Activated CD8-positive, alpha-beta memory T cell treated with anti-CD3 and anti-CD28 coated beads for 4 hours (primary cell): ENCODE measurements around the gene PHLDA3.
A peak's percentile ranks its signal among the peaks of the same experiment; 100 is the strongest.

Experiments used
- DNase-seq, 2 donors: peaks; one replicate each; pipeline ENCODE4 v3.0.0-alpha.2; 2020; ENCODE audit warnings: low read depth in 2 of 2

The PHLDA3 gene

DNA sequence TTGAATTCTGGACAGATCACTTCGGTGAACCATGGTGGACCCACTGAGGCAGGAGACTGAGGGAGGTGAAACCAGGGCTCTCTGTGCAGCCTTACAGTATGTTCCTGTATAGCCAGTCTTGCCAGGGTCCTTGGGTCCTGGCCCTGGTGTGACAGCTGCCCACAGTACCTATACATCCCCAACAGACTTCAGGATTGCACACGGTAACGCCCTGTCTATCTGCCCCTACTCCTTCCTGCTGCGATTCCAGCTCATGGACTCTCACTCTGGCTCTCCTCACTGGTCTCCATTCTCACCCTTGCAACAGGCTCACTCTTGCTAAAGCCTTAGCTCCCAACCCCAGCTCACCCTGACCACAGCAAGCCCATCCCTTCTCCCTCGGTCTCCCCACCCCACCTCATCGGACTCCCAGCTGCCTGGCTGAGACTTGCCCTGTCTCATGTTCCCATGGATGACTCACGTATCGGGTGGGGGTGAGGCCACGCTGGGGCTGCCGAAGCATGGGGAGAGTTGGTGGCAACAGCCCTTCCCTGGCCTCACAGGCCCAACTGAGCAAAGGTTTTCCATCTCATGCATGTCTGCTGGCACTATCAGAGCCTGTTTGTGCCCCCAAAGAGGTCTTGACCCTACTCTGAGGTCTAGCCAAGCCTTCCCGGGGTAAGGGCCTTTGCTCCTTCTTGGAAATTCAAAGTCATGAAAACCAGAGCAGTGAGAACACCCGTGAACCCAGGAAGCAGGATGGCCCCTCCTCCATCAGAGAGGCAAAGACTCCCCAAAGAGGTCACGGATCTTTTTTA lies 7.1 kb downstream of the PHLDA3 start:
- no peak for DNase-seq

DNA sequence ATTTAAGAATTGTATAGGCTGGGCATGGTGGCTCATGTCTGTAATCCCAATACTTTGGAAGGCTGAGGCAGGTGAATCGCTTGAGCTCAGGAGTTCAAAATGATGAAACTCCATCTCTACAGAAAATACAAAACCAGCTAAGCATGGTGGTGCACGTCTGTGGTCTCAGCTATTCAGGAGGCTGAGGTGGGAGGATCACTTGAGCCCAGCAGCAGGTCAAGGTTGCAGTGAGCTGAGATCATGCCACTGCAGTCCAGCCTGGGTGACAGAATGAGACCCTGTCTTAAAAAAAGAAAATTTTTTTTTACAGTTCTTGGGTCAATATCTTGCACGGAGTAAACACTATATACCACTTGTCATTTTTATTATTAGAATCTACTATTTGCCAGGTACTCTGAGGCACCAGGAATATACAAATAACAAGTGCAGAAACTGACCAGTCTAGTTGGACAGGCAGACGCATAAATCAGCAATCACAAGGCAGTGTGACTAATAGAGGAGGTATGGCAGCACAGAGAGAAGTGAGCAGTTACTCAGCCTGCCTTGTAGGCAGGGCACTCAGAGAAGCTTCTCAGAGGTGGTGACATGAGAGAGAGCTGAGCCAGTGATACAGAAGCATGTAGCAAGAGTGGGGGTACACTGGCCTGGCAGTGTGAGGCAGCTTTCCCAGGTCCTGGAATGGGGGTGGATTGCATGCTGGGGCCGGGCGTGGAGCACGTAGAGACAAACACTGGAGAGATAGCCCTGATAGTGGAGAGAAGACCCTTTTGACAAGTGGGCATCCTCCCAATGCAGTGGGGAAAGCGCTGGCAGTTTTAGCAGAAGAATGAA lies 8.0 kb downstream of the PHLDA3 start:
- DNase-seq = no peak

DNA sequence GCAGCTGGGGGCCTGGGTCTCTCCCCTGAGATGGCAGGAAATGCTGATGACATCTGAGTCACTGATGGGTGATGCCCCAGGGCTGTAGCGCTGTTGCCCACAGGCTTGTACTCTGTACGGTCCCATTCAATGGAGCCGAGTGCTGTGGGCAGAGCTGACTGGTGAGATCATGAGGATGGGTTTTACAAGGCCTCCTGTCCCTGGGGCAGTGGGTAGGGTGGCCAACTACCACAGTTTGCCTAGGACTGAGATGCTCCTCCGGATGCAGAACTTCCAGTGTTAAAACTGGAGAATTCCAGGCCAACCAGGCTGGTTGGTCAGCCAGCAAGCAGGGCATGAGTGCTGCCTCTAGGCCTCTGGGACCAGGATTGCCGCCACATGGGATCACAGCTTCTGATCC lies 9.2 kb downstream of the PHLDA3 start:
- no peak for DNase-seq

DNA sequence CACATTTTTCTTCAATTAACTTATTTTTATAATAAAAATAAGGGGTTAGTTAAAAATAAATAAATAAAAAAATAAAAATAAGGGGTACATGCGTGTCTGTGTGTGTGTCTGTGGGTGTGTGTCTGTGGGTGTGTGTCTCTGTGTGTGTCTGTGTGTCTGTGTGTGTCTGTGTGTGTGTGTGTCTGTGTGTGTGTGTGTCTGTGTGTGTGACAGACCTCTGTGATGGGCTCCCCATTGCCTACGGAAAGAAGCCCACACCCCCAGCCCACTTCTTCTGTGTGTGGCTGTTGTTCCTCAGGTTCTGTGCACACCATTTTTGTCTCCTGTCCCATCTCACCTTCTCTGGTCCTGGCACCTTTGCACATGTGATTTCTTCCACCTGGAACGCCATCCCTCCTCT lies 9.9 kb downstream of the PHLDA3 start:
- DNase-seq = no peak

DNA sequence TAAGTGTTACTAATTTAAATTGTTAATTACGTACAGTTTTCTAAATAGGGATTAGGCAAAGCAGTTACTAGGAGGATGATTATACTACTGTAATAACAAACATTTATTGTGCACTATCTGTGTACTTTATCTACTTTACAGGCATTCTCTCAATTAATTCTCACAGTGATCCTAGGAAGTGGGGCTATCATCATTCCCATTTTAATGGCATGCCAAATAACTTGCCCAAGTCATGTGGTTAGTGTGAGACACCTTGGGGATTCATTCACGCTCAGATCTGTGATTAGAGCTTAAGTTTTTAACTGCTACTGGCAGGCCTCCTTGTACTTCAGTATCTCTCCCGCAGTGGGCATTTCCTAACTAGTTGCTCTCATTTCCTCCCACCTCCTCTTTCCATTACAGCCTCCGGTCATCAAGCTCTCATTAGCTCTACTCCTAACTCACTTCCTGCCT lies 11.5 kb downstream of the PHLDA3 start:
- DNase-seq = no peak

DNA sequence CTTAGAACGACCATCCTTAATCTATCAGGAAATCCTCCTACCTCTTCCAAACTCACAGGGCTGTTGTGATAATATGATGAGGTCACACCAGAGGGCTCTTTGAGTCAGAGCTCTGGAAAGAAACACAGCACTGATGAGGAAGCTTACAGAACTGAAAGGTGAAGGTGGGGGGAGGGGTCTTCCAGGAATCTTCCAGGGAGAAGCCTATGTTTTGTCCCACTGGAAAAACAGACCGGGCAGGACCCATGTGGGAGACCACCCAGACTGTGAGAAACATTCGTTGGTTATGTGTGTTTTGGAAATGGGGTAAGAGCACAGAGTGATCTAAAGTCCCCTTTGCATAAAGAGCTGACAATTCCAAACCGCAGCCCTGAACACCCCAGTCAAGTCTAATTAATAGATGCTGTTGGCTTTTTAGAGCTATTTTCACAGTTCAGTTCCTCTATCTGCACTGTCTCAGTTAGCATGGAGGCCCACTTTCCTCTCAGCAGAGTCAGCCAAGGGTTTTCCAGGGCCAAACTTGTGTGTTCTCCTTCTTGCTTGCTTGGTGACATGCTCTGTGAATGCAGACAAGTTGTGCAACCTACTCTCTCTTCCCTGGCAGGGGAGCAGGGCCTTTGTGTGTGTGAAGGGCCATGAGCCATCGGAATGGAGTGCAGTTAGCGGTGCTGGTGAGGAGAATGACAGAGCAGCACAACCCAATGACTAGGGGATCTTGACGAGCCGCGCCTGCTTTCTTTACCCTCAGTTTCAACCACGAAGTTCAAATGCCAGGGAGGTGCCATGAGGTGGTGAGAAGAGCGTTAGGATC lies 12.3 kb downstream of the PHLDA3 start:
- DNase-seq = no peak

DNA sequence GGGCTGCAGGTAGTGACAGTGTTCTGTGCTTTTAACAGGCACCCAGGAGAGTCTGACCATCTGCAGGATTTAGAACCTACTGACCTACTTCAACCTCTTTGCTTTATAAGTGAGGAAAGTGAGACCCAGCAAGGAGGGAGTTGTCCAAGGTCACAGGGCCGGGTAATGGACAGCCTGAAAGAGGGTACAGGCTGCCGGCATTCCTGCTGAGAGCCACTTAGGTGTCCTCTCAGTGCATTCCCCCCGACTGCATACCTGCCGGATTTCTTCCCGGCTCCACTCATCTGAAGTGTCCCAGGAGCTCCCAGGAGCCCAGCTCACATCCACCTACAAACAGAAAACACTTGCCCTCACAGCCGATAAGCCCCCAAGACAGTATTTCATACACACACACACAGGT lies 13.9 kb downstream of the PHLDA3 start:
- DNase-seq = no peak

DNA sequence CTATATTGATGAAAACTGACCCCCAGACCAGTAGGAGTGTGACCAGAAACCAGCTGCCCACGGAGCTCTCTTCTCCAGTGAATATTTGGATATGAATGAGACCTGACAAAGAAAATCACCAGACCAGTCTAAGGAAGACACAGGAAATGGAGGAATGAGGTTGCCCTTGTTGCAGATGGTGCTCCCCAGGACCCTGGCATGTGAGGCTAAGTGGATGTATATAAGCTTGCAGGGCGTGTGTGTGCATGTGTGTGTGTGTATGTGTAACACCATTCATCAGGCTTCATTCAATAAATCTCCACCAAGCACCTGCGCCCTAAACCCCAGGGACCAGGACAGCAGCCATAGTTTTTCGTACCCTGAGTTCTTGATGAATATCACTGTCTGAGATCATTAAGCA lies 14.4 kb downstream of the PHLDA3 start:
- no peak for DNase-seq

DNA sequence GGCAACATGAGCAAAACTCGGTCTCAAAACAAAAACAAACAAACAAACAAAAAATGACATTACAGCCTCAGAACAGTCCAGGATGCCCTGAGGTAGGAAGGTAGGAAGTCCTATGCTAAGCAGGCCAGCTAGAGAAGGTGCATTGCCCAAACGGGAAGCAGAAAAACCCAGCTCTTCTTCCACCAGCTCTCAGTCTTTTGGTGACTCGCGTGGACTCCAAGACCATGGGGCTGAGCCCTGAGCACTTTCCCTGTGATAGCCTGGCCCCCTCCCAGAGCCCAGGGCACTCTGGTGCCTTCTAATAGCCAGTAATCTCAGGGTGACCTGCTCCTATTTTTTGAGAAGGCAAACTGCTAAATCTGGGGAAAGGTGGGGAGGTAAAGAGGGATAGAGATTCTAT lies 16.1 kb downstream of the PHLDA3 start:
- DNase-seq = no peak

DNA sequence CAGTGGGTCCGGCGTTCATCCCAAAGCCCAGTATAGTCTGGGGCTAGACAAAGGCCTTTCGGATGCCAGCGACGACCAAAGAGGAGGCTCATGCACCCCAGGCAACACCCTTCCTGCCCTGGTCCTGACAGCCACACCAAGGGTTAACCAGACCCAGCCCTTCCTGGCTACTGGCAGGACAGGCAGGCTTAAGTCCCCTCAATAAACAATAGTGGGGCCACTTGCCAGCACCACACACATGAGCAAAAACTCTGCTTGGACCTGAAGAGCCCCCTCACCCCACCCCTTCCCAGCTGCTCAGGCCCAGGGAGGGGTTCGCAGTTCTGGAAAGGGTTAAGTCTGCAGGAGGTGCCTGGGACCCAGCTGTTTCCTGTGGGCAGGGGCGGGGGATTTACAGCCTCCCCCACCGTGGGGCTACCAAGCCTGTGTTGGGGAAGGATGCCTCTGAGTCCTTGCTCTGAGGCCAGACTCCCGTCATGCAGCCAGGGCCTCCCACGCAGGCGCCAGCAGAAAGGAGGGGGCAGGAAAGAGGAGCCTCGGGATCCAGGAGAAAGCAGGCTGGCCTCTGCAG lies 18.2 kb downstream of the PHLDA3 start:
- DNase-seq = no peak

DNA sequence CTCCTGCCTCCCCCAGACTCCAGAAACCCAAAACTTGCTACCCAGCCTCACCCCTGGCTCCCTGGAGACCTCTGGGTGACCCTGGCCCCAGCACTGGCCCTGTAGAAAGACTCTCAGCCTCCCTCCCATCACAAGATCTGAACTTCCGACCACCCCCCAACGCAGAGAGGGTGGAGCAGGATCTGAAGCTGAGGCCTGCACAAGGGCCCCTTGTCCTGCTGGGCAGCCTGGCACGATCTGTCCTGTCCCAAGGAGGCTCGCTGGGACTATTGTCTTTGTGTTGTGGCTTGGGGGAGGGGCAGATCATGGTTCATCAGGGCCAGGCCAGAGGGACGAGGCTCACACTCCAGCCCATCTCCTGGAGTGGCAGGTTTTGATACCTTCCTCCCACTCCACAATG lies 20.0 kb downstream of the PHLDA3 start:
- no peak for DNase-seq

DNA sequence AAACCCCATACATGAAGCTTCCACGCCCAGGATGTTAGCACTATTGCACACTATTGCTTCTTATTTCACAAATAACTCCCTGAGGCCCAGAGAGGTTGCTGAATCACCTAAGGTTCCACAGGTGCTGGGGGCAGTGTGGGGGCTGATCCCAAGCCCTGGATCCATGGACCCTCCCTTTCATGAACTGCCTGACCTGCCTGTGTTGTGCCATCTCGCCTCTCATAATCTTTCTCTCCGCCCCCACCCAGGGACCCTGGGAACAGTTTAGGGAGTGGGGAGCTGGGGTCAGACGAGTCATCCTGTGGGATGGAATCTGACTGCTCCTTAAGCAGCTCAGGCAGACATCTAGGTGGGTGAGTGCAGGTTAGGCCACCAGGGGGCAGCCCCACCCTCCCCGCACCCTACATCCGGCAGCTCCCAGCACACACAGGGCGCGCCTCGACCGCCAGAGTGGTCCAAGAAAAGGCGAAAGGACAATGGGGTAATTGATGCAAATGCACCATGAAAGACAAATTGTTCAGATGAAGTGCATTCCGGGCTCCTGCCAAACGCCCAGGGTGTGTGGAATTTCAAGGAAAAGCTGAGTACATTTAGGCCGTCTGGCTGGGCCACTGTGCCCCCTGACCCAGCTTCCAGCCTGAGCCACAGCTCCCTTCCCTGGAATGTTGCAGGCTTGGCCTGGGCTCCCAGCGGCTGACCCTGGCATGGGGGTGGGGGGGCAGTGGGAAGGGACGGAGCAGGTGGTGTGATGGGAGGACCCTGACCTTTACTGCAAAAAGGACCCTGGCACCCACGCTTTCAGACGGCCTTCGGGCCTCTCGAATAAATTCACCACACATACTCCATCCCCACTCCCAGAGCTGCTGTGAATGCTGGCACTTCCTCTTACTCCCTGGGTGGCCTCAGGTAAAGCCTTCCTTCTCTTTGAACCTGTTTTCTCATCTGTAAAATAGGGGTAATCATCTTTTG lies 20.8 kb downstream of the PHLDA3 start:
- peak; percentile 16 to 28 for DNase-seq

DNA sequence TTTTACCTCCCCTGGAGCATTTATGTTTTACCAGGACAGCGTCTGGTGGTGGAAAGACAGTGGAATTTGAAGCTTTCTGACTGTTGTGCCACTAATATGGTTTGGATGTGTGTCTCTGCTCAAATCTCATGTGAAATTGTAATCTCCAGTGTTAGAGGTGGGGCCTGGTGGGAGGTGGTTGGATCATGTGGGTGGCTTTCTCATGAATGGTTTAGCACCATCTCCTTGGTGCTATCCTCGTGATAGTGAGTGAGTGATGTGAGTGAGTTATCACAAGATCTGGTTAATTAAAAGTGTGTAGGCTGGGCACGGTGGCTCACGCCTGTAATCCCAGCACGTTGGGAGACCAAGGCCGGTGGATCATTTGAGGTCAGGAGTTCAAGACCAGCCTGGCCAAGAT lies 23.7 kb downstream of the PHLDA3 start:
- DNase-seq = no peak

DNA sequence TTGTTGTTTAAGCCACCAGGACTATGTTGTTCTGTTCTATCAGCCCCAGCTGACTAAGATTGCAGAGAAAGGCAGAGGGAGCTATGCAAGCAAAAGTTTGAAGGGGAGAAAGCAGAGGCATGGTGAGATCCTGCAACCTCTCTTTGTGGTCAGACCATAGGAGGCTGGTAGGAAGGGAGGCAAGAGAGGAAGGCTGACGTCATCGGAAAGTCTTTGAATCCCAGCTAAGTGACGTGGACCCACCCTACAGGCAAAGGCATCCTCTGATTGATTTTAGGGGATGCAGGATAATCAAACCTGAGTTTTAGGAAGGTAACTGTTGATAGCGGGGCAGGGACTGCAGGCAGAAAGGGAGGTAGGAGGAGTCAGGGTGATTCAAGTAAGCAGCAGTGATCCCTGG lies 24.2 kb downstream of the PHLDA3 start:
- no peak for DNase-seq

DNA sequence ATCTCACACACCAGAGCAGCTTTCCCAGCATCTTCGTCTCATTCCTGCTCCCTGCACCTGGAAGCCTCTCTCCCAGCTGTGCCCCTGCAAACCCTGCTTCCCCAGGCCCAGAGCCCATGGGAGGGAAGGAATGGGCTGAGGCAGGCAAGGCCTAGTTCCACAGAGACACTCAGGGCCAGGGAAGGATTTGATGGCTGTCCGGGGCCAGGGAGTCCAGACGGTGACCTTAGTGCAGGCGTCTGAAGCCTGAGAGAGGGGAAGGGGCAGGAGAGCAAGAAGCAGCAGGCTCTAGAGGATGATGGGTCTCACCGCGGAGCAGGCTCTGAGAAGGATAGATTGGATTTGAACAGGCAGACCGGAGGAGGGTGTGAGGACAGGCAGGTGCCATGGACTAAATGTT lies 25.2 kb downstream of the PHLDA3 start:
- no peak for DNase-seq

DNA sequence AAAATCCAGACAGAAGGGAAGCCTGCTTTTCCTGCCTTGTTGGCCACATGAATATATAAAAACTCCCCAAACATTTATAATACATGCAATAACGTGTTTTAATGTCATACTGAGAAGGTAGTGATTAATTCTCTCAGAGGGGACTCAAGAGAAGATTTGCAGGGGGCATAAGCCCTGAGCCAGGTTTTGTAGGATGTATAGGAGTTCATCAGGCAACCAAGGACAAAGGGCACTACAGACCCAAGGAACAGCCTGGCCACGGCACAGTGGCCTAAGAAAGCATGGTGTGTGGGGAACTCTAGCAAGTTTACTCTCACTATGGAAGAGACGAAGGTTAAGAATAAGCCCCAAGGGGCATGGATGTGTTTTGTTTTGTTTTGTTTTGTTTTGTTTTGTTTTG lies 32.0 kb downstream of the PHLDA3 start:
- DNase-seq = no peak

DNA sequence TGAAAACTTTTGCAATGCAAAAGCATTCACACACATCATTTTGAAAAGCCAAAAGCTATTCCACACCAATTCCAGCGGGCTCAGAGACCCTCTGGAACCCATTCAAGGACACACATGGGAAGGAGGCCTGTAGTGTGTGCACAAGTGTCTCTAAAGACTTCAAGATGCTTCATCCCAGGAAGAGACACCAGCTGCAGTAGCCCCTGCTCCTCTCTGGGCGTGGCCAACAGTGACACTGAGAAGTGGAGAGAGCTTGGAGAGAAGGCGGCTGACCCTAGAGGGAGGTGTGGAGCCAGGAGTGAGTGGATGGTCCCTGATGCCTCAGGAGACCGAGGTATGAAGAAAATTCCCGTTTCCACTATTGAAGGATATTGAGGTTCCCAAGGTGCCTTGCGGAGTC lies 32.6 kb downstream of the PHLDA3 start:
- no peak for DNase-seq

DNA sequence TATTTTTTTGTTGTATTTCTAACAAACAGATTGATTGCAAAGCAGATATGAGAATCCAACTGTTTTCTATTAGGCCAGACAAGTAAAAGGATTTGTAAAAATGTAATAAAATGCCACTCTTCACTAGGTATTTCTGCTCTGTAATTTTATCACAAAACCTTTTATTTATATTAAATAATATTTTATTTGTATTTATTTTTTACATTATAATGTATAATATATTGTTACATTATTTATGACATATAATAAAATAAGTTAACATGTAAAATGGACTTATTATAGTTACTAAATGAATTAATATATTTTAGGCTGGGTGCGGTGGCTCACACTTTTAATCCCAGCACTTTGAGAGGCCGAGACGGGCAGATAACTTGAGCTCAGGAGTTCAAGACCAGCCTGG lies 34.7 kb downstream of the PHLDA3 start:
- no peak for DNase-seq

DNA sequence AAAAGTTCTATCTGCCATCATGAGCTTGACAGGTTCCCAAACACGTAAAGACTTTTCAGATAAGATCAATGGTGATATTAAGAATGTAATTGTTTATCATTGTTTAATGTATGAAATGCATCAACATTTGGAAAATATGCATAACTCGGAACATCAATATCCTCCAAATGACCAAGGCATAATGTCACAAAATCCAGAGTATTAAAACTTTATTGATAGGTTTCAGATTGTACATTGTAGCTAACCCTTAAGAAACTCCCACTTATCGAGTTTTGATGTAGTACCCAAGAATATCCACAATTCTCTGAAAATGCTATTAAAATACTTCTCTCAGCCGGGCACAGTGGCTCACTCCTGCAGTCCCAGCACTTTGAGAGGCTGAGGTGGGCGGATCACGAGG lies 35.4 kb downstream of the PHLDA3 start:
- DNase-seq = no peak

DNA sequence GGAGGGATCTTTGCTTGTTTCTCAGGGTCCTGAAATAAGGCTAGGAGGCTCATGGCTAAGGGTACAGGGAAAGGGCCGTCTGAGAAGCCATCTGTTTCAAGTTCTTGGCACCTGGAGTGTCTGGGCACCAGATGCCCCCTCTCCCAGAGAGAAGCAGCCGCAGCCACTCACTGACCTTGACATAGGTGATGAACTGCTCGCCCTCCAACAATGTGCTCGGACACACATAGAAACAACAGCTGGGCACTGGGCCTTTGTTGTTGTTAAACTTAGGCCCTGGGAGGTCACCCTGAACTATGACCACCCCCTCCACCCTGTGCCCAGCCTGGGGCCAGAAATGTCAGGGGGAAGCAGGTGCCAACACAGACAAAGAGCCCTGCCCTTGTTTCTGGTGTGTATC lies 38.2 kb downstream of the PHLDA3 start:
- DNase-seq = no peak
